Small intestine (tissue), 7 donors: ENCODE measurements around the gene UTS2B. TPM values are rescaled to one million over a fixed set of nuclear protein-coding genes. Genes with fewer than 3 reads are reported as not detected.

Experiments
- DNase-seq, 2 donors: peaks; one replicate each; pipeline versions ENCODE4 v3.0.0 to v3.0.0-alpha.2; 2013
- FAIRE-seq: peaks from 2 replicates; lab custom pipeline; 2012; peaks lifted over from hg19 to GRCh38; lab: Jason Lieb, UNC
- H3K27ac ChIP-seq, 3 donors: one replicate each; pipeline ENCODE4 v1.5.1; 2013; ENCODE audit warnings: low read length in 2 of 3, mild to moderate bottlenecking in 2 of 3, control low read depth in 1 of 3, inconsistent platforms in 1 of 3, low read depth in 1 of 3, moderate library complexity in 1 of 3
- H3K27me3 ChIP-seq, 3 donors: one replicate each; pipeline ENCODE4 v1.6.1; 2013; ENCODE audit warnings: low read length in 3 of 3, inconsistent platforms in 1 of 3; ENCODE audit not compliant: control insufficient read depth in 3 of 3, insufficient read depth in 3 of 3
- H3K36me3 ChIP-seq, 3 donors: one replicate each; pipeline ENCODE4 v1.6.1; 2013; ENCODE audit warnings: low read length in 3 of 3, inconsistent platforms in 1 of 3, low read depth in 1 of 3, mild to moderate bottlenecking in 1 of 3, moderate library complexity in 1 of 3; ENCODE audit not compliant: control insufficient read depth in 3 of 3, insufficient read depth in 2 of 3
- H3K4me1 ChIP-seq, 3 donors: one replicate each; pipeline ENCODE4 v1.6.1; 2013; ENCODE audit warnings: low read length in 2 of 3, inconsistent platforms in 1 of 3, low read depth in 1 of 3, mild to moderate bottlenecking in 1 of 3, moderate library complexity in 1 of 3; ENCODE audit not compliant: control insufficient read depth in 3 of 3, insufficient read depth in 2 of 3
- H3K4me3 ChIP-seq, 3 donors: one replicate each; pipeline ENCODE4 v1.5.1; 2013; ENCODE audit warnings: low read length in 3 of 3, control low read depth in 1 of 3, inconsistent platforms in 1 of 3, low read depth in 1 of 3, mild to moderate bottlenecking in 1 of 3, moderate library complexity in 1 of 3
- H3K9me3 ChIP-seq, 2 donors: one replicate each; pipeline ENCODE4 v1.6.1; 2013; ENCODE audit warnings: low read depth in 1 of 2, low read length in 1 of 2; ENCODE audit not compliant: control insufficient read depth in 2 of 2, insufficient read depth in 1 of 2
- WGBS, 3 donors: extraction: QIAGEN DNeasy Blood & Tissue Kit; methylation state at CpG; one replicate each; pipeline ENCODE4 v1.1.7; 2013; 5-methylcytosine and 5-hydroxymethylcytosine counted together
- polyA plus RNA-seq, 4 donors: library from polyadenylated mRNA; stranded (reverse) in 3 of 4; unstranded in 1 of 4; fragments of 200-250 nt in 3 of 4; fragments of 120-200 nt in 1 of 4; gene quantifications; one replicate each; pipeline versions ENCODE4 v1.2.1 to v1.2.3, GENCODE V29; 2013
- donor health status: healthy with polysubstance abuse.
- donor health status: control.
- donor health status: control.
- donor health status: Bipolar disorder and iron deficiency.
- donor health status: healthy.

Gene UTS2B
- polyA plus RNA-seq, 4 donors, result 0.09 to 0.22 TPM; not detected in 2

DNA sequence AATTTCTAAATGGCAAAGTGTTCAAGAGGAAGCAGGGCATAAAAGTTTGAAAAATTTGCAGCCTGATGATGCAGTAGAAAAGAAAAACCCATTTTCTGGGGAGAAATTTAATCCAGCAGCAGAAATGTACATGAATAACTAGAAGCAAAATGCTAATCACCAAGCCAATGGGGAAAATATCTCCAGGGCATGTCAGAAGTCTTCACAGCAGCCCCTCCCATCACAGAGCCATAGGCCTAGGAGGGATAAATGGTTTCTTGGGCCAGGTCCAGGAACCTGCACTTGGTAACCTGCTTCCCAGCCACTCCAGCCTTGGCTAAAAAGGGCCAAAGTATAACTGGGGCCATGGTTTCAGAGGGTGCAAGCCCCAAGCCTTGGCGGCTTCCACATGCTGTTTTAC, 108.7 kb downstream of the UTS2B start:
- H3K4me3 ChIP-seq, result no peak overlapping the region
- FAIRE-seq (no peak), DNase-seq (no peak)
- no peaks in the 10 kb centered on the region for H3K36me3 ChIP-seq
- H3K27me3 ChIP-seq, result no peaks in the 10 kb centered on the region
- WGBS, 3 donors, result 92 to 97% (median 94%) methylated on average over 1 of the region's 1 CpG
- no peaks in the 10 kb centered on the region for H3K9me3 ChIP-seq
- no peaks in the 10 kb centered on the region for H3K4me1 ChIP-seq
- no peak overlapping the region for H3K27ac ChIP-seq

DNA sequence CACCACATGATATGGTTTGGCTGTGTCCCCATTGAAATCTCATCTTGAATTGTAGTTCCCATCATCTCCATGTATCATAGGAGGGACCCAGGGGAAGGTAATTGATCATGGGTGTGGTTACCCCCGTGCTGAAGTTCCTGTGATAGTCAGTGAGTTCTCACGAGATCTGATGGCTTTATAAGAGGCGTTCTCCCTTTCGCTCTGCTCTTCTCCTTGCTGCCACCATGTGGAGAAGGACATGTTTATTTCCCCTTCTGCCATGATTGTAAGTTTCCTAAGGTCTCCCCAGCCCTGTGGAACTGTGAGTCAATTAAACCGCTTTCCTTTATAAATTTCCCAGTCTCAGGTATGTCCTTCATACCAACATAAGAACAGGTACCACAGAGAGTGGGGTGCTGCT, 109.4 kb downstream of the UTS2B start:
- no peak for FAIRE-seq

GRCh38 chr3:191217301-191217700, 113.0 kb downstream of the UTS2B start:
- no peak for DNase-seq
- no peak for FAIRE-seq
- Histone ChIP-seq H3K27me3 (no peaks in the 10 kb centered on the region), H3K4me3 (no peak overlapping the region), H3K4me1 (no peaks in the 10 kb centered on the region), H3K36me3 (no peaks in the 10 kb centered on the region), H3K27ac (no peak overlapping the region), H3K9me3 (peaks cover 0 to 3% of the 10 kb centered on the region in 2 donors)
- 71 to 88% (median 84%) methylated on average over 1 of the region's 1 CpG for WGBS, 3 donors

More for the DNA sequence above, 109.4 kb downstream of the UTS2B start:
- no peak overlapping the region for H3K27ac ChIP-seq
- WGBS, 3 donors, result 73 to 84% (median 80%) methylated on average over 5 of the region's 5 CpGs
- H3K27me3 ChIP-seq, result no peaks in the 10 kb centered on the region
- no peak for DNase-seq
- H3K4me3 ChIP-seq, result no peak overlapping the region
- peaks cover 0 to 3% of the 10 kb centered on the region in 2 donors for H3K9me3 ChIP-seq
- H3K36me3 ChIP-seq, result no peaks in the 10 kb centered on the region
- H3K4me1 ChIP-seq, result no peaks in the 10 kb centered on the region

Other genes starting within 250 kb of the UTS2B start
- under 1 TPM in 1 of 4 donors, not detected in 3; 0.01 TPM for gene OSTN, start 131.3 kb downstream of the UTS2B start, polyA plus RNA-seq
- 10 to 100 TPM; 18.6 to 71.5 (median 26.6) TPM for gene CCDC50, start 1.1 kb downstream of the UTS2B start, polyA plus RNA-seq
- not detected for gene PYDC2, start 130.6 kb upstream of the UTS2B start, polyA plus RNA-seq